Measurements from ENCODE around the gene ADGRE2. TPM values are rescaled to one million over a fixed set of nuclear protein-coding genes. Genes with fewer than 3 reads are reported as not detected.

ADGRE2 gene
- total RNA-seq, 1 experiment from 2014 or later, result 0.26 TPM

DNA sequence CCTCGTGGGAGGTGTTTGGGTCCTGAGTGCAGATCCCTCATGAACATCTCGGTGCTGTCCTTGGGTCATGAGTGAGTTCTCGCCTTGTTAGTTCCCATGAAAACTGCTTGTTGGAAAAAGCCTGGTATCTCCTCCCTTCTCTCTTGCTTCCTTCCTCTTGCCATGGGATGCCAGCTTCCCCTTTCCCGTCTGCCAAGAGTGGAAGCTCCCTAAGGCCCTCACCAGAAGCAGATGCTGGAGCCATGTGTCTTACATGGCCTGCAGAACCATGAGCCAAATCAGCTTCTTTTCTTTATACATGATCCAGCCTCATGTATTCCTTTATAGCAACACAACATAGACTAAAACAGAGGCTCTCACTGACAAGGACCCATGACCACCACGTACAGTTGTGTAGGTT is 8.2 kb downstream of the ADGRE2 start:
- H3K27me3 ChIP-seq (ENCODE audit: insufficient read depth, low read depth), result no peaks in the 10 kb centered on the region
- intact Hi-C loops (cut with micrococcal nuclease; ENCODE audit: unreplicated experiment), result no loop called here
- H3K9me3 ChIP-seq (ENCODE audit: insufficient read depth, low read depth), result no peaks in the 10 kb centered on the region
- H3K79me2 ChIP-seq (ENCODE audit: low read depth), result no peaks in the 10 kb centered on the region
- H3K4me2 ChIP-seq, result no peak overlapping the region
- BruUV-seq (replicated peaks), result no TSS peak
- H3K9me2 ChIP-seq (ENCODE audit: insufficient read depth), result no peaks in the 10 kb centered on the region
- no peaks in the 10 kb centered on the region for H4K20me1 ChIP-seq (ENCODE audit: insufficient read depth)
- no peak overlapping the region for H3K27ac ChIP-seq
- ChIA-PET POLR2A (ENCODE audit: unreplicated experiment) (no interaction called here), CTCF (no interaction called here)
- H3K4me3 ChIP-seq, result no peak overlapping the region
- H3K36me3 ChIP-seq (ENCODE audit: low read depth), result no peaks in the 10 kb centered on the region
- H2AFZ ChIP-seq, result no peak overlapping the region
- H3F3A ChIP-seq (ENCODE audit: insufficient read depth, low read depth), result no peaks in the 10 kb centered on the region
- no peak for DNase-seq
- TF ChIP-seq, protein P1, sequence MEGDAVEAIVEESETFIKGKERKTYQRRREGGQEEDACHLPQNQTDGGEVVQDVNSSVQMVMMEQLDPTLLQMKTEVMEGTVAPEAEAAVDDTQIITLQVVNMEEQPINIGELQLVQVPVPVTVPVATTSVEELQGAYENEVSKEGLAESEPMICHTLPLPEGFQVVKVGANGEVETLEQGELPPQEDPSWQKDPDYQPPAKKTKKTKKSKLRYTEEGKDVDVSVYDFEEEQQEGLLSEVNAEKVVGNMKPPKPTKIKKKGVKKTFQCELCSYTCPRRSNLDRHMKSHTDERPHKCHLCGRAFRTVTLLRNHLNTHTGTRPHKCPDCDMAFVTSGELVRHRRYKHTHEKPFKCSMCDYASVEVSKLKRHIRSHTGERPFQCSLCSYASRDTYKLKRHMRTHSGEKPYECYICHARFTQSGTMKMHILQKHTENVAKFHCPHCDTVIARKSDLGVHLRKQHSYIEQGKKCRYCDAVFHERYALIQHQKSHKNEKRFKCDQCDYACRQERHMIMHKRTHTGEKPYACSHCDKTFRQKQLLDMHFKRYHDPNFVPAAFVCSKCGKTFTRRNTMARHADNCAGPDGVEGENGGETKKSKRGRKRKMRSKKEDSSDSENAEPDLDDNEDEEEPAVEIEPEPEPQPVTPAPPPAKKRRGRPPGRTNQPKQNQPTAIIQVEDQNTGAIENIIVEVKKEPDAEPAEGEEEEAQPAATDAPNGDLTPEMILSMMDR (conservative IDR thresholded peaks at IDR 0.05), result no peak
- TF ChIP-seq EZH2 (IDR thresholded peaks at IDR 0.05; ENCODE audit: low read depth), result no peak
- H3K4me1 ChIP-seq (replicated peaks; ENCODE audit: insufficient read depth), result no peaks in the 10 kb centered on the region

DNA sequence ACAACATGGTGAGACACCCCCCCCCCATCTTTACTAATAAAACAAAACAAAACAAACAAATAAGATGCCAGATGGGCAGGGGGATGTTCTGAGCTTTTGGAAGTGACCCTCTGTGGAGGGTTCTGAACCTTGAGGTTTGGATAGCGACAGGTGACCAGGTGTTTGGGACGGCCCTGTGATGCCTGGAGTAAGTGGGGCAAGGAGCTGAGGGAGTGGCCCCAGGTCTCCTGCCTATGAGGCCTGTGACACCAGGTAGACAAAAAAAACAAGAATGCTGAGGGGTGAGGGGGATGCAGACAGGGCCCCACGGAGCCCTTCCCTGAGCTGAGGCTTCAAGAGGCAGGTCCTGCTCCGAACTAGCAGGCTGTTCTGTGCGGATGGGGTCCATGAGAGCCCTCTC is 9.2 kb downstream of the ADGRE2 start:
- Histone ChIP-seq H3K36me3 (ENCODE audit: low read depth) (no peaks in the 10 kb centered on the region), H3K27me3 (ENCODE audit: insufficient read depth, low read depth) (no peaks in the 10 kb centered on the region), H3K4me3 (no peak overlapping the region), H3K9me3 (ENCODE audit: insufficient read depth, low read depth) (no peaks in the 10 kb centered on the region), H3K4me1 (replicated peaks; ENCODE audit: insufficient read depth) (no peaks in the 10 kb centered on the region), H3K4me2 (no peak overlapping the region), H4K20me1 (ENCODE audit: insufficient read depth) (no peaks in the 10 kb centered on the region), H3K9me2 (ENCODE audit: insufficient read depth) (no peaks in the 10 kb centered on the region), H2AFZ (no peak overlapping the region), H3F3A (ENCODE audit: insufficient read depth, low read depth) (no peaks in the 10 kb centered on the region; the same call in 1 of the 2 replicates), H3K79me2 (ENCODE audit: low read depth) (no peaks in the 10 kb centered on the region), H3K27ac (no peak overlapping the region)
- CTCF ChIA-PET, result no interaction called here
- intact Hi-C loops (cut with micrococcal nuclease; ENCODE audit: unreplicated experiment), result no loop called here
- DNase-seq, result no peak
- POLR2A ChIA-PET (ENCODE audit: unreplicated experiment), result no interaction called here
- no TSS peak for BruUV-seq (replicated peaks)
- TF ChIP-seq, protein P1 (conservative IDR thresholded peaks at IDR 0.05), result no peak
- TF ChIP-seq EZH2 (IDR thresholded peaks at IDR 0.05; ENCODE audit: low read depth), result no peak

DNA sequence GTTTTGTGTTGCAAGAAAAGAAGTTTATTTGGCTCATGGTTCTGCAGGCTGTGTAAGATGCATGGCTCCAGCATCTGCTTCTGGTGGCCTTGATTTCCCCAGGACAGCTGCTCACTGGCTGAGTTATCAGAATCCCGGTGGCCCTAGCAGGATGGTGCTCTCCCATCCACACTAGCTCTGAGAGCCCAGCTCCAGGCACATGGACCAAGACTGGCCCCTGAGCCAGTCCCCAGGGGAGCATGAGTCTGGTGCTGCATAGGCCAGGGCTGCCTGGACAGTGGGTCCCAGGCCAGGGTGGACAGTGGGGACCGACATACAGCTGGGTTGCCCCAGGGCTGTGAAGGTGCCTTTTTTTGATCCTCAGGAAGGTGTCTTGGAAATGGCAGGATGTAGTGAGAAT is 10.4 kb downstream of the ADGRE2 start:
- Histone ChIP-seq H3K4me2 (no peak overlapping the region), H3K4me1 (replicated peaks; ENCODE audit: insufficient read depth) (no peaks in the 10 kb centered on the region), H2AFZ (no peak overlapping the region), H4K20me1 (ENCODE audit: insufficient read depth) (no peaks in the 10 kb centered on the region), H3K9me2 (ENCODE audit: insufficient read depth) (no peaks in the 10 kb centered on the region), H3K27ac (no peak overlapping the region), H3K79me2 (ENCODE audit: low read depth) (no peaks in the 10 kb centered on the region), H3K4me3 (no peak overlapping the region), H3K27me3 (ENCODE audit: insufficient read depth, low read depth) (no peaks in the 10 kb centered on the region), H3K36me3 (ENCODE audit: low read depth) (no peaks in the 10 kb centered on the region), H3F3A (ENCODE audit: insufficient read depth, low read depth) (no peaks in the 10 kb centered on the region; the same call in 1 of the 2 replicates), H3K9me3 (ENCODE audit: insufficient read depth, low read depth) (no peaks in the 10 kb centered on the region)
- ChIA-PET POLR2A (ENCODE audit: unreplicated experiment) (no interaction called here), CTCF (no interaction called here)
- TF ChIP-seq, protein P1 (conservative IDR thresholded peaks at IDR 0.05), result no peak
- TF ChIP-seq EZH2 (IDR thresholded peaks at IDR 0.05; ENCODE audit: low read depth), result no peak
- no peak for DNase-seq
- intact Hi-C loops (cut with micrococcal nuclease; ENCODE audit: unreplicated experiment), result no loop called here
- no TSS peak for BruUV-seq (replicated peaks)
